IMR-90 (cell line): Measurements from ENCODE around the gene THBS1. TPM values are rescaled to one million over a fixed set of nuclear protein-coding genes. Genes with fewer than 3 reads are reported as not detected.

Experiments
- ATAC-seq: fragments of 200-7000 bp; cut with Tn5 transposase; 2 replicates; pipeline ENCODE4 v1.9.1; 2020; ENCODE audit warnings: low read depth, mild to moderate bottlenecking, moderate library complexity
- BruUV-seq: library from RNA; stranded (reverse); fragments of 400-500 nt; replicated peaks from 2 replicates; lab custom pipeline; 2021; lab: Mats Ljungman, UMichigan
- CTCF ChIA-PET: fragments of 300-600 bp; formaldehyde crosslinking; extraction: SDS; loops from one replicate; lab custom pipeline; 2021; ENCODE audit warnings: antibody characterized with exemption; lab: Yijun Ruan, JAX
- POLR2A ChIA-PET: fragments of 300-600 bp; sonication (Branson Sonifier 250); formaldehyde crosslinking; loops from one replicate; lab custom pipeline; 2022; ENCODE audit warnings: antibody characterized with exemption; ENCODE audit not compliant: unreplicated experiment; lab: Charles Lee
- DNase-seq: peaks from one replicate; pipeline ENCODE4 v3.0.0; 2013
- H2AFZ ChIP-seq: replicated peaks from 2 replicates; pipeline ENCODE3; 2013; ENCODE audit warnings: low read length, mild to moderate bottlenecking; ENCODE audit not compliant: poor library complexity
- H2AK5ac ChIP-seq: 2 replicates; pipeline ENCODE4 v1.6.1; 2013; ENCODE audit warnings: low read depth, low read length, inconsistent platforms
- H2AK9ac ChIP-seq: replicated peaks from 2 replicates; pipeline ENCODE3; 2013; ENCODE audit warnings: mild to moderate bottlenecking, low read depth, low read length, moderate library complexity; ENCODE audit not compliant: poor library complexity
- H2BK120ac ChIP-seq: 2 replicates; pipeline ENCODE4 v1.6.1; 2013; ENCODE audit warnings: low read depth, low read length, inconsistent platforms
- H2BK15ac ChIP-seq: 3 replicates; pipeline ENCODE4 v1.6.1; 2013; ENCODE audit warnings: low read depth, low read length, inconsistent platforms
- H2BK20ac ChIP-seq: 2 replicates; pipeline ENCODE4 v1.6.1; 2013; ENCODE audit warnings: low read depth, mild to moderate bottlenecking, inconsistent platforms, low read length, moderate library complexity
- H2BK5ac ChIP-seq: 2 replicates; pipeline ENCODE4 v1.6.1; 2013; ENCODE audit warnings: mild to moderate bottlenecking, low read depth, low read length, inconsistent platforms; ENCODE audit not compliant: poor library complexity, severe bottlenecking
- H3K14ac ChIP-seq: replicated peaks from 2 replicates; pipeline ENCODE4 v1.6.1; 2013; ENCODE audit warnings: low read depth, low read length, inconsistent platforms
- H3K18ac ChIP-seq: 2 replicates; pipeline ENCODE4 v1.6.1; 2013; ENCODE audit warnings: low read depth, low read length, control low read depth
- H3K23ac ChIP-seq: 2 replicates; pipeline ENCODE4 v1.6.1; 2013; ENCODE audit warnings: low read depth, low read length, inconsistent platforms
- H3K27ac ChIP-seq: 2 replicates; pipeline ENCODE4 v1.5.1; 2013; ENCODE audit warnings: mild to moderate bottlenecking, control low read depth, low read length; ENCODE audit not compliant: insufficient read depth
- H3K27me3 ChIP-seq: 2 replicates; pipeline ENCODE4 v1.6.1; 2013; ENCODE audit warnings: low read length; ENCODE audit not compliant: control insufficient read depth, insufficient read depth
- H3K36me3 ChIP-seq: 2 replicates; pipeline ENCODE4 v1.6.1; 2013; ENCODE audit warnings: low read length, mixed read lengths; ENCODE audit not compliant: control insufficient read depth, insufficient read depth
- H3K4ac ChIP-seq: 2 replicates; pipeline ENCODE4 v1.6.1; 2013; ENCODE audit warnings: low read depth, low read length, inconsistent platforms
- H3K4me1 ChIP-seq: 2 replicates; pipeline ENCODE4 v1.6.1; 2013; ENCODE audit warnings: low read length, mixed read lengths; ENCODE audit not compliant: control insufficient read depth, insufficient read depth
- H3K4me2 ChIP-seq: 2 replicates; pipeline ENCODE4 v1.6.1; 2013; ENCODE audit warnings: low read depth, mild to moderate bottlenecking, control low read depth, low read length, moderate library complexity
- H3K4me3 ChIP-seq: 2 replicates; pipeline ENCODE4 v1.5.1; 2013; ENCODE audit warnings: low read depth, mild to moderate bottlenecking, control low read depth, low read length, moderate library complexity; ENCODE audit not compliant: insufficient read depth
- H3K56ac ChIP-seq: 2 replicates; pipeline ENCODE4 v1.6.1; 2013; ENCODE audit warnings: low read length, inconsistent platforms; ENCODE audit not compliant: insufficient read depth; ENCODE audit errors: extremely low read depth
- H3K79me1 ChIP-seq, 2 experiments: 2 replicates each; pipeline ENCODE4 v1.6.1; 2013; ENCODE audit warnings: low read length in 2 of 2, inconsistent platforms in 1 of 2, low read depth in 1 of 2
- H3K9ac ChIP-seq: 2 replicates; pipeline ENCODE4 v1.6.1; 2013; ENCODE audit warnings: low read depth, low read length, control low read depth
- H3K9me1 ChIP-seq: 2 replicates; pipeline ENCODE4 v1.6.1; 2013; ENCODE audit warnings: low read length, inconsistent platforms; ENCODE audit not compliant: insufficient read depth
- H3K9me3 ChIP-seq: 2 replicates; pipeline ENCODE4 v1.6.1; 2013; ENCODE audit warnings: low read length; ENCODE audit not compliant: control insufficient read depth, insufficient read depth
- H4K20me1 ChIP-seq: 2 replicates; pipeline ENCODE4 v1.6.1; 2013; ENCODE audit warnings: low read length, inconsistent platforms; ENCODE audit not compliant: insufficient read depth
- H4K5ac ChIP-seq: 2 replicates; pipeline ENCODE4 v1.6.1; 2013; ENCODE audit warnings: mild to moderate bottlenecking, low read depth, low read length, control low read depth
- H4K8ac ChIP-seq, 2 experiments: 2 replicates each; pipeline ENCODE4 v1.6.1; 2013; ENCODE audit warnings: low read depth in 2 of 2, low read length in 2 of 2, control low read depth in 1 of 2, inconsistent platforms in 1 of 2
- H4K91ac ChIP-seq: 2 replicates; pipeline ENCODE4 v1.6.1; 2013; ENCODE audit warnings: low read depth, low read length, inconsistent platforms; ENCODE audit not compliant: insufficient read depth
- CTCF ChIP-seq: conservative IDR thresholded peaks from 2 replicates; pipeline ENCODE4 v1.5.1; 2012; ENCODE audit warnings: mild to moderate bottlenecking, low read depth, low read length, improper control_type of control experiment
- ELK1 ChIP-seq: fragments of 150-350 bp; IDR thresholded peaks from 2 replicates; pipeline ENCODE4 v1.6.1; 2016; ENCODE audit warnings: low read depth, mild to moderate bottlenecking, low read length, moderate library complexity, borderline replicate concordance
- MAZ ChIP-seq: IDR thresholded peaks from 2 replicates; pipeline ENCODE4 v1.6.1; 2012; ENCODE audit warnings: low read depth, mild to moderate bottlenecking, low read length, improper control_type of control experiment, moderate library complexity, borderline replicate concordance
- SMC3 ChIP-seq: fragments of 150-350 bp; IDR thresholded peaks from 2 replicates; pipeline ENCODE4 v1.6.1; 2016; ENCODE audit warnings: low read depth, mild to moderate bottlenecking, antibody characterized with exemption, low read length, moderate library complexity
- WGBS, 2 experiments: methylation state at CpG; one replicate each; pipeline versions ENCODE4 v1.1.5 to v1.1.7; 2013; ENCODE audit warnings: missing lambda C conversion rate in 2 of 2; ENCODE audit not compliant: insufficient read length in 1 of 2; ENCODE audit errors: extremely low coverage in 2 of 2; 5-methylcytosine and 5-hydroxymethylcytosine counted together
- dilution Hi-C: fragments of 300-500 bp; cut with HindIII; formaldehyde crosslinking; loops from one replicate; pipeline ENCODE4 v1.14.3; 2018; ENCODE audit warnings: low sequenced_read_pairs; ENCODE audit not compliant: unreplicated experiment
- in situ Hi-C: fragments of 300-500 bp; cut with MboI; formaldehyde crosslinking; loops from 3 replicates; pipeline ENCODE4 v1.14.3; 2019; ENCODE audit warnings: low sequenced_read_pairs, inconsistent platforms, mixed read lengths
- intact Hi-C: fragments of 100-400 bp; cut with micrococcal nuclease; formaldehyde crosslinking; loops from 2 replicates; pipeline ENCODE4 v1.10.0; 2022
- polyA plus RNA-seq, 3 experiments: library from polyadenylated mRNA; depleted of rRNA; stranded (reverse); fragments of >200 nt; gene quantifications; 2 replicates each; pipeline ENCODE4 v1.2.3, GENCODE V29; 2012; ENCODE audit warnings: low replicate concordance in 1 of 3
- total RNA-seq: library from RNA; depleted of rRNA; stranded (reverse); fragments of >200 nt; gene quantifications from 2 replicates; pipeline ENCODE4 v1.2.3, GENCODE V29; 2012

THBS1 gene
- total and polyA plus RNA-seq, 2 of the 4 experiments (the other 2 are of a cell fraction): 1,562 to 4,071 TPM

DNA sequence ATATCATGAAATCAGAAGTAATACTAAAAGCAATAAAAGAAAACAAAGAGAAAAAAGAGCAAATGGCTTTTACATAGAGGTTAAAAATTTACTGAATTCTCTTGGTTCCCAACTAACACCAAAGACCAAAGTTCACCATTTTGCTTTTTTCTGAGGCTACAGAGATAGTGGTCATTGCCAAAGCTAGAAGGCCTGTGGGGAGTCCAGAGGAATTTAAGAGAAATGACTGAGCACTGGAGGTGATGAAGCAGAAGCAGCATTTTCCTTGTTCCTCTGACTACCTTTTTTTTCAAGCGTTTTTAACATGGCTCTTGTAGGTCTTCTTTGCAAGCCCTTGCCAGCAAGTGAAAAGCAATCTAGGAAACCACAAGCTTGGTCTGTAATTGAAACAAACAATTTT, 58.2 kb downstream of the THBS1 start:
- intact Hi-C loops: no loop called here
- Histone ChIP-seq H2BK20ac (no peak overlapping the region), H3K18ac (no peak overlapping the region), H3K14ac (peak overlapping the region; percentile 35; the same call in 1 of the 2 replicates), H3K56ac (no peak overlapping the region), H4K20me1 (no peaks in the 10 kb centered on the region), H4K5ac (no peak overlapping the region), H3K27me3 (no peaks in the 10 kb centered on the region; the same call in 1 of the 2 replicates), H3K4ac (no peak overlapping the region), H2AK5ac (no peak overlapping the region), H2BK120ac (no peak overlapping the region), H2BK5ac (no peak overlapping the region), H3K27ac (no peak overlapping the region), H3K36me3 (no peaks in the 10 kb centered on the region), H2AFZ (no peak overlapping the region), H3K4me1 (peaks cover 6% of the 10 kb centered on the region; the same call in 1 of the 2 replicates), H4K91ac (no peak overlapping the region), H3K4me3 (no peak overlapping the region), H3K9me3 (no peaks in the 10 kb centered on the region), H3K9me1 (peaks cover 2% of the 10 kb centered on the region; the same call in 1 of the 2 replicates), H2BK15ac (no peak overlapping the region), H3K23ac (no peak overlapping the region), H3K4me2 (no peak overlapping the region), H3K79me1 (no peaks in the 10 kb centered on the region), H3K9ac (no peak overlapping the region), H4K8ac (no peak overlapping the region), H2AK9ac (no peak overlapping the region)
- CTCF ChIA-PET: no interaction called here
- dilution Hi-C loops: no loop called here
- POLR2A ChIA-PET: no interaction called here
- DNase-seq (no peak), ATAC-seq (no peak)
- TF ChIP-seq CTCF: no peak
- TF ChIP-seq ELK1: no peak
- TF ChIP-seq MAZ: no peak
- TF ChIP-seq SMC3: no peak
- BruUV-seq: no TSS peak
- in situ Hi-C loops: no loop called here
- no CpG with 5 or more reads among the region's 1 CpG for WGBS, 2 experiments
